Esophagus muscularis mucosa (tissue), 3 donors: ENCODE measurements around the gene OR2S2.

Experiments used
- POLR2A ChIP-seq: fragments of 450-650 bp; IDR thresholded peaks from one replicate; pipeline ENCODE4 v1.6.1; 2017; ENCODE audit warnings: antibody characterized with exemption, moderate library complexity, mild to moderate bottlenecking, low read depth
- POLR2AphosphoS5 ChIP-seq, 2 donors: sonication (generic); formaldehyde crosslinking; IDR thresholded peaks; one replicate each; pipeline ENCODE4 v1.6.1; 2017; ENCODE audit warnings: antibody characterized with exemption in 2 of 2
- TF ChIP-seq, protein P1 (sequence below), 3 experiments: fragments of 200-600 bp in 2 of 3; fragments of 450-650 bp in 1 of 3; sonication (generic) in 2 of 3; IDR thresholded peaks; one replicate each; pipeline ENCODE4 v1.5.1; 2017 to 2019; ENCODE audit warnings: antibody characterized with exemption in 3 of 3, mild to moderate bottlenecking in 2 of 3, moderate library complexity in 1 of 3

DNA sequence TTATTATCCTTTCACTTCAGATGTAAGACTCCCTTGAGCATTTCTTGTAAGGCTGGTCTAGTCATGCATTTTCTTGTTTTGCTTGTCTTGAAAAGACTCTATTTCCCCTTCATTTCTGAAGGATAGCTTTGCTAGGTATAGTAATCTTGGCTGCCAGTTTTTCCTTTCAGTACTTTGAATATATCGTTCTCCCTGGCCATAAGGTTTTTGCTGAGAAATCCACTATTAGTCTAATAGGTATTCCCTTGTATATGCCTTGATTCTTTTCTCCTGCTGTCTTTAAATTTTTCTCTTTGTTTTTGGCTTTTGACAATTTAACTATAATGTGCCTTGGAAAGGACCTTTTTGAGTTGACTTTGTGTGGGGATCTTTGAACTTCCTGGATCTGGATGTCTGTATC is 16.8 kb upstream of the OR2S2 start:
- TF ChIP-seq, protein P1, sequence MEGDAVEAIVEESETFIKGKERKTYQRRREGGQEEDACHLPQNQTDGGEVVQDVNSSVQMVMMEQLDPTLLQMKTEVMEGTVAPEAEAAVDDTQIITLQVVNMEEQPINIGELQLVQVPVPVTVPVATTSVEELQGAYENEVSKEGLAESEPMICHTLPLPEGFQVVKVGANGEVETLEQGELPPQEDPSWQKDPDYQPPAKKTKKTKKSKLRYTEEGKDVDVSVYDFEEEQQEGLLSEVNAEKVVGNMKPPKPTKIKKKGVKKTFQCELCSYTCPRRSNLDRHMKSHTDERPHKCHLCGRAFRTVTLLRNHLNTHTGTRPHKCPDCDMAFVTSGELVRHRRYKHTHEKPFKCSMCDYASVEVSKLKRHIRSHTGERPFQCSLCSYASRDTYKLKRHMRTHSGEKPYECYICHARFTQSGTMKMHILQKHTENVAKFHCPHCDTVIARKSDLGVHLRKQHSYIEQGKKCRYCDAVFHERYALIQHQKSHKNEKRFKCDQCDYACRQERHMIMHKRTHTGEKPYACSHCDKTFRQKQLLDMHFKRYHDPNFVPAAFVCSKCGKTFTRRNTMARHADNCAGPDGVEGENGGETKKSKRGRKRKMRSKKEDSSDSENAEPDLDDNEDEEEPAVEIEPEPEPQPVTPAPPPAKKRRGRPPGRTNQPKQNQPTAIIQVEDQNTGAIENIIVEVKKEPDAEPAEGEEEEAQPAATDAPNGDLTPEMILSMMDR (IDR thresholded peaks at IDR 0.05): no peak
- TF ChIP-seq POLR2AphosphoS5 (IDR thresholded peaks at IDR 0.05) (no peak), POLR2A (no peak)
